Hepatocyte (in vitro differentiated cells): ENCODE measurements around the gene PODXL2.

Experiments
- CTCF ChIP-seq: fragments of 200-600 bp; sonication (generic); IDR thresholded peaks from 2 replicates; pipeline ENCODE4 v1.5.1; 2016; ENCODE audit warnings: antibody characterized with exemption, mild to moderate bottlenecking; ENCODE audit not compliant: poor library complexity
- EZH2 ChIP-seq: fragments of 200-600 bp; sonication (generic); IDR thresholded peaks from 2 replicates; pipeline ENCODE4 v1.6.1; 2016; ENCODE audit warnings: antibody characterized with exemption, mild to moderate bottlenecking, borderline replicate concordance

- TF ChIP-seq CTCF (no peak), EZH2 (no peak)
These were observed 31.8 kb downstream of the PODXL2 start for GRCh38 chr3:127660621-127661251.
